Activated CD4-positive, alpha-beta T cell treated with anti-CD3 and anti-CD28 coated beads, Interleukin-2, Interleukin-6, amounts not matched to agents 100 ng/mL and 50 ng/mL, durations not matched to agents 16 hours and 8 hours (primary cell): ENCODE measurements around the gene MSI2.

Experiments
- DNase-seq: peaks from one replicate; pipeline ENCODE4 v3.0.0-alpha.2; 2020

The MSI2 gene

GRCh38 chr17:57593739-57594462 is 337.6 kb downstream of the MSI2 start:
- no peak for DNase-seq

GRCh38 chr17:57594767-57595166 is 338.4 kb downstream of the MSI2 start:
- no peak for DNase-seq

GRCh38 chr17:57595426-57595825 is 339.1 kb downstream of the MSI2 start:
- DNase-seq: no peak

- no peak for DNase-seq
Observed at GRCh38 chr17:57595947-57596695, 339.8 kb downstream of the MSI2 start.

GRCh38 chr17:57597101-57597500 is 340.8 kb downstream of the MSI2 start:
- DNase-seq: no peak

GRCh38 chr17:57597531-57598453 is 341.5 kb downstream of the MSI2 start:
- DNase-seq: peak; percentile 45

GRCh38 chr17:57599271-57600045 is 343.1 kb downstream of the MSI2 start:
- no peak for DNase-seq

- DNase-seq: peak; percentile 82
Observed at GRCh38 chr17:57600074-57600473, 343.8 kb downstream of the MSI2 start.

- DNase-seq: no peak
Observed at GRCh38 chr17:57601143-57601735, 344.9 kb downstream of the MSI2 start.

GRCh38 chr17:57602896-57603295 is 346.6 kb downstream of the MSI2 start:
- DNase-seq: no peak

- no peak for DNase-seq
Observed at GRCh38 chr17:57603546-57603945, 347.2 kb downstream of the MSI2 start.

- DNase-seq: peak; percentile 80
Observed at GRCh38 chr17:57603978-57604377, 347.7 kb downstream of the MSI2 start.

- no peak for DNase-seq
Observed at GRCh38 chr17:57604771-57605674, 348.7 kb downstream of the MSI2 start.

- DNase-seq: no peak
Observed at GRCh38 chr17:57605675-57606105, 349.4 kb downstream of the MSI2 start.

- DNase-seq: no peak
Observed at GRCh38 chr17:57606111-57606875, 350.0 kb downstream of the MSI2 start.

GRCh38 chr17:57607553-57608120 is 351.3 kb downstream of the MSI2 start:
- DNase-seq: no peak

- no peak for DNase-seq
Observed at GRCh38 chr17:57608369-57609124, 352.2 kb downstream of the MSI2 start.

- DNase-seq: no peak
Observed at GRCh38 chr17:57609125-57609877, 353.0 kb downstream of the MSI2 start.
